ENCODE results near the gene RAB11FIP3.
"Not testable (repeated sequence)": the region's sequence is repeated elsewhere in the genome, so short reads cannot be mapped to it uniquely, and the experiment has no call there.

The RAB11FIP3 gene

GRCh38 chr16:424623-425081, 797 bp upstream of the RAB11FIP3 start:
- peak in 1 of 2 donors; percentile 7 for DNase-seq

- DNase-seq, result peak in 1 of 2 donors; percentile 4
These were observed 278 bp downstream of the RAB11FIP3 start for GRCh38 chr16:425740-426114.

- no peak for DNase-seq
These were observed 861 bp downstream of the RAB11FIP3 start for GRCh38 chr16:426115-426905.

- no peak for DNase-seq
These were observed 1.4 kb downstream of the RAB11FIP3 start for GRCh38 chr16:426906-427249.

GRCh38 chr16:427250-427649, 1.8 kb downstream of the RAB11FIP3 start:
- DNase-seq, result no peak

GRCh38 chr16:430904-431303, 5.5 kb downstream of the RAB11FIP3 start:
- no peak for DNase-seq

- DNase-seq, result no peak
These were observed 15.2 kb downstream of the RAB11FIP3 start for GRCh38 chr16:440627-441026.

GRCh38 chr16:441447-441846, 16.0 kb downstream of the RAB11FIP3 start:
- DNase-seq, result no peak

- no peak for DNase-seq
These were observed 17.5 kb downstream of the RAB11FIP3 start for GRCh38 chr16:442976-443375.

GRCh38 chr16:444027-444426, 18.6 kb downstream of the RAB11FIP3 start:
- no peak for DNase-seq

- no peak for DNase-seq
These were observed 20.1 kb downstream of the RAB11FIP3 start for GRCh38 chr16:445566-445965.

- peak; percentile 28 to 36 for DNase-seq
These were observed 24.9 kb downstream of the RAB11FIP3 start for GRCh38 chr16:450385-450784.

- no peak for DNase-seq
These were observed 25.5 kb downstream of the RAB11FIP3 start for GRCh38 chr16:450785-451512.

GRCh38 chr16:454397-454940, 29.0 kb downstream of the RAB11FIP3 start:
- no peak for DNase-seq

GRCh38 chr16:455453-455852, 30.0 kb downstream of the RAB11FIP3 start:
- DNase-seq, result no peak

GRCh38 chr16:456891-457483, 31.5 kb downstream of the RAB11FIP3 start:
- DNase-seq, result no peak

GRCh38 chr16:457732-458400, 32.4 kb downstream of the RAB11FIP3 start:
- DNase-seq, result no peak

GRCh38 chr16:459761-460160, 34.3 kb downstream of the RAB11FIP3 start:
- DNase-seq, result no peak

GRCh38 chr16:460787-461186, 35.3 kb downstream of the RAB11FIP3 start:
- no peak for DNase-seq

GRCh38 chr16:463071-463470, 37.6 kb downstream of the RAB11FIP3 start:
- DNase-seq, result no peak

- no peak for DNase-seq
These were observed 41.2 kb downstream of the RAB11FIP3 start for GRCh38 chr16:466651-467050.

- DNase-seq, result not testable (repeated sequence)
These were observed 41.9 kb downstream of the RAB11FIP3 start for GRCh38 chr16:467249-467871.

All from inflammatory macrophage (primary cell).